Liver (tissue), 3 donors: ENCODE results near the gene FBXO10.

Source experiments
- CTCF ChIP-seq: fragments of 150-350 bp; IDR thresholded peaks from 2 replicates; pipeline ENCODE4 v1.5.1; 2017; ENCODE audit warnings: improper control_type of control experiment, low read depth, low read length; ENCODE audit not compliant: missing input control
- GABPA ChIP-seq, 2 donors: IDR thresholded peaks in 1 of 2; conservative IDR thresholded peaks in 1 of 2; 2 replicates each; pipeline ENCODE4 v1.6.1; 2016; ENCODE audit warnings: antibody characterized with exemption in 2 of 2, mild to moderate bottlenecking in 1 of 2, moderate library complexity in 1 of 2
- MAX ChIP-seq: IDR thresholded peaks from 2 replicates; pipeline ENCODE4 v1.6.1; 2016; ENCODE audit warnings: antibody characterized with exemption
- donor health status: healthy.
- donor health status: healthy.

GRCh38 chr9:37480759-37481158, 95.4 kb downstream of the FBXO10 start:
- TF ChIP-seq CTCF (no peak), GABPA (IDR thresholded peaks at IDR 0.05 in 1 of 2, conservative IDR thresholded peaks at IDR 0.05 in 1 of 2) (no peak), MAX (no peak)
